ENCODE measurements around the gene PARPBP. TPM values are rescaled to one million over a fixed set of nuclear protein-coding genes. Genes with fewer than 3 reads are reported as not detected.
"Not testable (repeated sequence)": the region's sequence is repeated elsewhere in the genome, so short reads cannot be mapped to it uniquely, and the experiment has no call there.

The PARPBP gene
- total RNA-seq, 1 donor from 2014 or later: 7.5 TPM

DNA sequence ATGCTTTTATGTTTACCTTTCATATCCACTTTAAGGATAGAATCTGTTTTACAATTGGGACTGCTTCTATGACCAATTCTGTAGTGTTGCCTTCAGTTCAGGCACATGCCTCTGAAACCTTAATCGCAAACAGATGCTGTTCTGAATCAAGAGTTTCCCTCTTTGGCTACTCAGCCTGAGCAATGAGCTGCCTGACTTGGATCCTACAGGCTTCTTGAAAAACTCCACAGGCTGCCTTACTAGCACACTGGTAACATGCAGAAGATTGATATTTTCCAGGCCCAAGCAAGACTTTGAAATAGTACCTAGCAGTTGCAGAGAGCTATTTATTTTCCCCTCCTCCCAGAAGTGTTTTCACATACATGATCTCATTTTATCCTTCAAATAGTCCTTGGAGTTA, 112.5 kb downstream of the PARPBP start:
- Mint-ChIP-seq H3K27ac (ENCODE audit: unreplicated experiment) (no peak overlapping the region), H3K27me3 (ENCODE audit: unreplicated experiment) (no peaks in the 10 kb centered on the region), H3K36me3 (ENCODE audit: low read depth, unreplicated experiment) (no peaks in the 10 kb centered on the region), H3K4me1 (ENCODE audit: unreplicated experiment) (peaks cover 5% of the 10 kb centered on the region), H3K9me3 (ENCODE audit: unreplicated experiment) (no peaks in the 10 kb centered on the region), H3K4me3 (ENCODE audit: unreplicated experiment) (no peak overlapping the region)
- DNase-seq (ENCODE audit: low spot score): no peak
- TF ChIP-seq, protein P1, sequence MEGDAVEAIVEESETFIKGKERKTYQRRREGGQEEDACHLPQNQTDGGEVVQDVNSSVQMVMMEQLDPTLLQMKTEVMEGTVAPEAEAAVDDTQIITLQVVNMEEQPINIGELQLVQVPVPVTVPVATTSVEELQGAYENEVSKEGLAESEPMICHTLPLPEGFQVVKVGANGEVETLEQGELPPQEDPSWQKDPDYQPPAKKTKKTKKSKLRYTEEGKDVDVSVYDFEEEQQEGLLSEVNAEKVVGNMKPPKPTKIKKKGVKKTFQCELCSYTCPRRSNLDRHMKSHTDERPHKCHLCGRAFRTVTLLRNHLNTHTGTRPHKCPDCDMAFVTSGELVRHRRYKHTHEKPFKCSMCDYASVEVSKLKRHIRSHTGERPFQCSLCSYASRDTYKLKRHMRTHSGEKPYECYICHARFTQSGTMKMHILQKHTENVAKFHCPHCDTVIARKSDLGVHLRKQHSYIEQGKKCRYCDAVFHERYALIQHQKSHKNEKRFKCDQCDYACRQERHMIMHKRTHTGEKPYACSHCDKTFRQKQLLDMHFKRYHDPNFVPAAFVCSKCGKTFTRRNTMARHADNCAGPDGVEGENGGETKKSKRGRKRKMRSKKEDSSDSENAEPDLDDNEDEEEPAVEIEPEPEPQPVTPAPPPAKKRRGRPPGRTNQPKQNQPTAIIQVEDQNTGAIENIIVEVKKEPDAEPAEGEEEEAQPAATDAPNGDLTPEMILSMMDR (IDR thresholded peaks at IDR 0.05; ENCODE audit: unreplicated experiment): no peak

DNA sequence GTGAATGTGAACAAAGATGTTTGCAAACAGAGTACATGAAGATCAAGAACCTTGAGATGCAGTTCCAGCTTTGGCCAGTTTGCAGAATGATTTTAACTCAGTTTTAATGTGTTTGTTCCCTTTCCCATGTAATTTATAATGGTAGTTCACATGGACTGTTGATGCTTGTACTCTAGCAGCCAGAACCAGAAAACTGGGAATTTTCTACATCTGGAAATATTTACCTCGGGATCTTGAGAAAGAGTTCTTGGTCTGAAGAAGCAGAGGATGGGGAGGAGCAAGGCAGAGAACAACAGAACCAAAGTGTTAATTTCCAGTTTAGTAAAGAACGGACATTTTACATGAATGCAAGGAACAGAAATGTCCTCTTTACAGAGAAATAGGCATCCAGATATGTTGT, 114.6 kb downstream of the PARPBP start:
- TF ChIP-seq, protein P1 (IDR thresholded peaks at IDR 0.05; ENCODE audit: unreplicated experiment): no peak
- Mint-ChIP-seq H3K4me1 (ENCODE audit: unreplicated experiment) (no peaks in the 10 kb centered on the region), H3K27ac (ENCODE audit: unreplicated experiment) (no peak overlapping the region), H3K27me3 (ENCODE audit: unreplicated experiment) (peaks cover 3% of the 10 kb centered on the region), H3K36me3 (ENCODE audit: low read depth, unreplicated experiment) (no peaks in the 10 kb centered on the region), H3K4me3 (ENCODE audit: unreplicated experiment) (no peak overlapping the region), H3K9me3 (ENCODE audit: unreplicated experiment) (no peaks in the 10 kb centered on the region)
- no peak for DNase-seq (ENCODE audit: low spot score)

DNA sequence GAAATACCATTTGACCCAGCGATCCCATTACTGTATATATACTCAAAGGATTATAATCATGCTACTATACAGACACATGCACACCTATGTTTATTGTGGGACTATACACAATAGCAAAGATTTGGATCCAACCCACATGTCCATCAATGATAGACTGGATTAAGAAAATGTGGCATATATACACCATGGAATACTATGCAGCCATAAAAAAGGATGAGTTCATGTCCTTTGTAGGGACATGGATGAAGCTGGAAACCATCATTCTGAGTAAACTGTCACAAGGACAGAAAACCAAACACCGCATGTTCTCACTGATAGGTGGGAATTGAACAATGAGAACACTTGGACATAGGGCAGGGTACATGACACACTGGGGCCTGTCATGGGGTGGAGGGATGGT, 120.9 kb downstream of the PARPBP start:
- not testable (repeated sequence) for DNase-seq (ENCODE audit: low spot score); H3K27me3 Mint-ChIP-seq (ENCODE audit: unreplicated experiment); H3K36me3 Mint-ChIP-seq (ENCODE audit: low read depth, unreplicated experiment); H3K27ac Mint-ChIP-seq (ENCODE audit: unreplicated experiment); H3K4me3 Mint-ChIP-seq (ENCODE audit: unreplicated experiment); H3K4me1 Mint-ChIP-seq (ENCODE audit: unreplicated experiment); H3K9me3 Mint-ChIP-seq (ENCODE audit: unreplicated experiment)

Other genes starting within 250 kb of the PARPBP start
- gene DRAM1, start 242.6 kb upstream of the PARPBP start, total RNA-seq (ENCODE audit: unreplicated experiment): 26.9 TPM
- gene WASHC3, start 58.2 kb upstream of the PARPBP start, total RNA-seq (ENCODE audit: unreplicated experiment): 19.7 TPM
- gene NUP37, start 69 bp upstream of the PARPBP start, total RNA-seq (ENCODE audit: unreplicated experiment): 17.3 TPM
- gene PMCH, start 77.7 kb downstream of the PARPBP start, total RNA-seq (ENCODE audit: unreplicated experiment): not detected